Brain microvascular endothelial cell (primary cell): Measurements from ENCODE around the gene RAB44.

Experiments used
- DNase-seq: peaks from one replicate; pipeline ENCODE4 v3.0.0-alpha.2; 2020
- H3K27ac ChIP-seq: fragments of 250-450 bp; sonication (Bioruptor Pico); 2 replicates; pipeline ENCODE4 v1.5.1; 2020; ENCODE audit warnings: mild to moderate bottlenecking, moderate library complexity
- H3K27me3 ChIP-seq: fragments of 250-450 bp; sonication (Bioruptor Pico); replicated peaks from 2 replicates; pipeline ENCODE4 v1.5.1; 2020; ENCODE audit warnings: mild to moderate bottlenecking
- H3K36me3 ChIP-seq: fragments of 250-450 bp; sonication (Bioruptor Pico); replicated peaks from 2 replicates; pipeline ENCODE4 v1.5.1; 2020; ENCODE audit warnings: mild to moderate bottlenecking
- H3K4me3 ChIP-seq: 2 replicates; pipeline ENCODE4 v1.5.1; 2011; ENCODE audit warnings: low read depth, mild to moderate bottlenecking, control low read depth, low read length, moderate library complexity
- CTCF ChIP-seq: IDR thresholded peaks from 2 replicates; pipeline ENCODE4 v1.5.1; 2011; ENCODE audit warnings: low read depth, mild to moderate bottlenecking, moderate library complexity, low read length, control low read depth, inconsistent platforms; ENCODE audit errors: missing control alignments
- in situ Hi-C: cut with HindIII; loops from 2 replicates; pipeline ENCODE4 v1.10.0; 2017; ENCODE audit warnings: low sequenced_read_pairs, low pct_ligation_motif_present

Gene RAB44

GRCh38 chr6:36659271-36659670 is 38.4 kb upstream of the RAB44 start:
- Histone ChIP-seq H3K27ac (no peak overlapping the region), H3K36me3 (no peaks in the 10 kb centered on the region), H3K27me3 (no peaks in the 10 kb centered on the region), H3K4me3 (no peak overlapping the region)
- DNase-seq: no peak
- in situ Hi-C loops: no loop called here
- TF ChIP-seq CTCF: no peak

- H3K36me3 ChIP-seq: no peaks in the 10 kb centered on the region
- H3K27ac ChIP-seq: no peak overlapping the region
- in situ Hi-C loops: no loop called here
- TF ChIP-seq CTCF: no peak
- H3K4me3 ChIP-seq: peak overlapping the region; percentile 17
- no peaks in the 10 kb centered on the region for H3K27me3 ChIP-seq
- no peak for DNase-seq
Measured at GRCh38 chr6:36660771-36661471, 36.7 kb upstream of the RAB44 start.

GRCh38 chr6:36662380-36662779 is 35.2 kb upstream of the RAB44 start:
- in situ Hi-C loops: no loop called here
- no peaks in the 10 kb centered on the region for H3K27me3 ChIP-seq
- H3K27ac ChIP-seq: no peak overlapping the region
- H3K4me3 ChIP-seq: no peak overlapping the region
- no peak for TF ChIP-seq CTCF
- no peak for DNase-seq
- H3K36me3 ChIP-seq: no peaks in the 10 kb centered on the region

GRCh38 chr6:36662827-36663256 is 34.8 kb upstream of the RAB44 start:
- in situ Hi-C loops: no loop called here
- no peak for TF ChIP-seq CTCF
- Histone ChIP-seq H3K27me3 (no peaks in the 10 kb centered on the region), H3K27ac (no peak overlapping the region), H3K36me3 (no peaks in the 10 kb centered on the region), H3K4me3 (no peak overlapping the region)
- DNase-seq: no peak

- TF ChIP-seq CTCF: no peak
- H3K27me3 ChIP-seq: no peaks in the 10 kb centered on the region
- no peak overlapping the region for H3K27ac ChIP-seq
- DNase-seq: no peak
- no peaks in the 10 kb centered on the region for H3K36me3 ChIP-seq
- in situ Hi-C loops: no loop called here
- H3K4me3 ChIP-seq: no peak overlapping the region
Measured at GRCh38 chr6:36663504-36664446, 33.9 kb upstream of the RAB44 start.
